ENCODE results near the gene POLR2A.

POLR2A gene

GRCh38 chr17:7484067-7484918 is at the start of gene POLR2A:
TSS of gene POLR2A (plus strand) at chr17:7484366.
- FAIRE-seq, result no peak

- FAIRE-seq, result no peak
Observed at GRCh38 chr17:7435676-7436555, 48.2 kb upstream of the POLR2A start.

GRCh38 chr17:7436556-7437368 is 47.4 kb upstream of the POLR2A start:
- FAIRE-seq, result no peak

GRCh38 chr17:7437369-7437863 is 46.8 kb upstream of the POLR2A start:
- no peak for FAIRE-seq

GRCh38 chr17:7437950-7438614 is 46.1 kb upstream of the POLR2A start:
- FAIRE-seq, result no peak

GRCh38 chr17:7438656-7439460 is 45.3 kb upstream of the POLR2A start:
- no peak for FAIRE-seq

- no peak for FAIRE-seq
Observed at GRCh38 chr17:7439462-7440112, 44.6 kb upstream of the POLR2A start, which contains the start of gene FGF11. TSS of gene FGF11 (plus strand) at chr17:7439512. CDS start at chr17:7439621, 109 bp downstream.

GRCh38 chr17:7440113-7440833 is 43.9 kb upstream of the POLR2A start:
- no peak for FAIRE-seq

- FAIRE-seq, result no peak
Observed at GRCh38 chr17:7440834-7441195, 43.4 kb upstream of the POLR2A start.

- no peak for FAIRE-seq
Observed at GRCh38 chr17:7441266-7441665, 42.9 kb upstream of the POLR2A start.

GRCh38 chr17:7442142-7442541 is 42.0 kb upstream of the POLR2A start:
- no peak for FAIRE-seq

- no peak for FAIRE-seq
Observed at GRCh38 chr17:7443499-7444485, 40.4 kb upstream of the POLR2A start.

GRCh38 chr17:7444682-7445618 is 39.2 kb upstream of the POLR2A start, which contains the start of gene CHRNB1:
TSS of gene CHRNB1 (plus strand) at chr17:7445061. CDS start at chr17:7445128, 67 bp downstream.
- no peak for FAIRE-seq

GRCh38 chr17:7445619-7445968 is 38.6 kb upstream of the POLR2A start:
- no peak for FAIRE-seq

- no peak for FAIRE-seq
Observed at GRCh38 chr17:7448461-7448860, 35.7 kb upstream of the POLR2A start.

GRCh38 chr17:7459961-7460545 is 24.1 kb upstream of the POLR2A start:
- FAIRE-seq, result no peak

Measured in colon (tissue), 2 donors.